T-helper 1 cell (primary cell): ENCODE measurements around the gene ETV4.
"Not testable (repeated sequence)": the region's sequence is repeated elsewhere in the genome, so short reads cannot be mapped to it uniquely, and the experiment has no call there.

Experiments used
- DNase-seq, 5 donors: peaks; one replicate each; pipeline ENCODE4 v3.0.0-alpha.2; 2012 to 2020

Gene ETV4

DNA sequence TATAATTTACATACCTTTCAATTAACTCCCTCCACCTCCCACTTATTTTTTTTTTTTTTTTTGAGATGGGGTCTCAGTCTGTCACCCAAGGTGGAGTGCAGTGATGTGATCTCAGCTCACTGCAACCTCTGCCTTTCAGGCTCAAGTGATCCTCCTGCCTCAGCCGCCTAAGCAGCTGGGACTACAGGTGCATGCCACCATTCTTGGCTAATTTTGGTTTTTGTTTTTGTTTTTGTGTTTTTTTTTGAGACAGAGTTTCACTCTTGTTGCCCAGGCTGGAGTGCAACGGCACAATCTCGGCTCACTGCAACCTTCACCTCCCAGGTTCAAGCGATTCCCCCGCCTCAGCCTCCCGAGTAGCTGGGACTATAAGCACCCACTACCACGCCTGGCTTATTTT, 36.7 kb downstream of the ETV4 start:
- not testable (repeated sequence) for DNase-seq

DNA sequence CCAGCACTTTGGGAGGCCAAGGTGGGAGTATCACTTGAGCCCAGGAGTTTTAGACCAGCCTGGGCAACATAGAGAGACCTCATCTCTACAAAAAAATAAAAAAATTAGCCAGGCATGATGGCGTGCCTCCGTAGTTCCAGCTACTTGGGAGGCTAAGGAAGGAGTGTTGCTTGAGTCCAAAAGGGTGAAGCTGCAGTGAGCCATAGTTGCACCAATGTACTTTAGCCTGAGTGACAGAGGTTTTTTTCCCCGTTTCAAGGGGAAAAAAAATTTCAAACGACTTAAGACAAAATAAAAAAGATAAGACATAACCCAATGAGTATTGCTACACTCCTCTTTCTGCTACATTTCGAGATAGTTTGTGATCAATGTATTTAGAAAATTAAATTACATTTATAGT, 55.5 kb downstream of the ETV4 start:
- DNase-seq, result no peak

DNA sequence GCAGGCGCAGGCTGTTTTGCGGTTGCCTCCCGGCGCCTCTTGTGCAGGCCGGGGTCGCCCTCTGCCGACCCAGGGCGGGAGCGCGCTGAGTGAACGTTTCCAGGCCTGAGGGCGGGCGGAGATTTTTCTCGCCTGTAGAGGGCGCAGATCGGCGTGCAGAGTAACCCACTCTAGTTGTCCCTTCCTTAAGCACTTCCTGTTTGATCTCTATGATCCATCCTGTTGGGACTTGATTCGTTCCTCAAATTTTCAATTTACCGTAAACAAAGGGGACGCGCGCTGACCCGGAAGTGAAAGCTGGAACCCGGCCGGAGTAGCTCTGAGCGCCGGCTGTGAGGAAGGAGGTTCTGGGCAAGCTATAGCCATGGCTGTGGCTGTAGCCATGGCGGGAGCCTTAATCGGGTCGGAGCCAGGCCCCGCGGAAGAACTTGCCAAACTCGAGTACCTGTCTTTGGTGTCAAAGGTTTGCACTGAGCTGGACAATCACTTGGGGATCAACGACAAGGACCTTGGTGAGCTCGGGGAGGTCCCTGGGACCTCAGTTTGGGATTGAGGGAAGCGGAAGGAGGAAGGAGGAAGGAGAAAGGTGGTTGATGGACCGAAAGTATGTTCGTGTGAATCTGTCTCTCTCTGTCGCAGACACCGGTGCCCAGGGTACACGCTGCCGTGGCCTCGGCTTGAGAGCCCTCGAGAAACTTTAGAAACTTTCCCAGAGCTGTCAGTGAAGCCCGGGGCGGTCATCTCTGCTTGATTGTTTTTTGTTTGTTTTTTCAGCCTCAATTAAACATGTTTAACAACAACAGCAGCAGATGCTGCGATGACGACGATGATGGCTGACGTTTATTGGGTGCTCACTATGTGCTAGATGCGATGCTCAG, 62.2 kb downstream of the ETV4 start, which contains the start of gene DHX8:
Gene DHX8 (plus strand): TSS at position 302 of the 878 bp plus-strand sequence. CDS start 63 bp downstream, at position 365.
- DNase-seq, result peak; percentile 95 to 98 (median 98)

GRCh38 chr17:43482103-43483012, 63.8 kb downstream of the ETV4 start:
- no peak for DNase-seq

GRCh38 chr17:43479948-43480347, 66.2 kb downstream of the ETV4 start:
- DNase-seq, result no peak
